Activated CD4-positive, alpha-beta T cell treated with anti-CD3 and anti-CD28 coated beads for 48 hours (primary cell): ENCODE data around the gene PLCB1.
"Not testable (repeated sequence)": the region's sequence is repeated elsewhere in the genome, so short reads cannot be mapped to it uniquely, and the experiment has no call there.

ENCODE experiments used
- DNase-seq: peaks from one replicate; pipeline ENCODE4 v3.0.0-alpha.2; 2020

Gene PLCB1

GRCh38 chr20:8156235-8157079 lies 24.4 kb downstream of the PLCB1 start:
- no peak for DNase-seq

- not testable (repeated sequence) for DNase-seq
Measured at GRCh38 chr20:8159217-8159616, 27.2 kb downstream of the PLCB1 start.

- DNase-seq, result no peak
Measured at GRCh38 chr20:8161264-8162071, 29.4 kb downstream of the PLCB1 start.

- DNase-seq, result no peak
Measured at GRCh38 chr20:8162610-8163009, 30.5 kb downstream of the PLCB1 start.

- DNase-seq, result no peak
Measured at GRCh38 chr20:8163543-8163942, 31.5 kb downstream of the PLCB1 start.

- no peak for DNase-seq
Measured at GRCh38 chr20:8166730-8167129, 34.7 kb downstream of the PLCB1 start.

GRCh38 chr20:8168785-8169288 lies 36.8 kb downstream of the PLCB1 start:
- no peak for DNase-seq

- DNase-seq, result no peak
Measured at GRCh38 chr20:8170921-8171320, 38.9 kb downstream of the PLCB1 start.

GRCh38 chr20:8172191-8172590 lies 40.1 kb downstream of the PLCB1 start:
- no peak for DNase-seq

GRCh38 chr20:8175741-8176675 lies 43.9 kb downstream of the PLCB1 start:
- no peak for DNase-seq

- no peak for DNase-seq
Measured at GRCh38 chr20:8183526-8183925, 51.5 kb downstream of the PLCB1 start.

GRCh38 chr20:8187740-8188139 lies 55.7 kb downstream of the PLCB1 start:
- no peak for DNase-seq

GRCh38 chr20:8190043-8190880 lies 58.2 kb downstream of the PLCB1 start:
- no peak for DNase-seq

GRCh38 chr20:8194721-8195120 lies 62.7 kb downstream of the PLCB1 start:
- no peak for DNase-seq

GRCh38 chr20:8196096-8196495 lies 64.0 kb downstream of the PLCB1 start:
- DNase-seq, result no peak

- DNase-seq, result no peak
Measured at GRCh38 chr20:8200220-8200619, 68.2 kb downstream of the PLCB1 start.

- DNase-seq, result no peak
Measured at GRCh38 chr20:8203366-8203765, 71.3 kb downstream of the PLCB1 start.

- DNase-seq, result no peak
Measured at GRCh38 chr20:8205996-8206395, 73.9 kb downstream of the PLCB1 start.

- no peak for DNase-seq
Measured at GRCh38 chr20:8208226-8208625, 76.2 kb downstream of the PLCB1 start.

GRCh38 chr20:8209061-8209460 lies 77.0 kb downstream of the PLCB1 start:
- no peak for DNase-seq

GRCh38 chr20:8210749-8211148 lies 78.7 kb downstream of the PLCB1 start:
- DNase-seq, result no peak

- DNase-seq, result no peak
Measured at GRCh38 chr20:8212286-8212685, 80.2 kb downstream of the PLCB1 start.
